CD4-positive, alpha-beta T cell treated with Interleukin-15 for 1 hour (primary cell): ENCODE measurements around the gene MCOLN3.
"Not testable (repeated sequence)": the region's sequence is repeated elsewhere in the genome, so short reads cannot be mapped to it uniquely, and the experiment has no call there.

Experiments used
- DNase-seq: peaks from one replicate; pipeline ENCODE4 v3.0.0-alpha.2; 2020

The MCOLN3 gene

DNA sequence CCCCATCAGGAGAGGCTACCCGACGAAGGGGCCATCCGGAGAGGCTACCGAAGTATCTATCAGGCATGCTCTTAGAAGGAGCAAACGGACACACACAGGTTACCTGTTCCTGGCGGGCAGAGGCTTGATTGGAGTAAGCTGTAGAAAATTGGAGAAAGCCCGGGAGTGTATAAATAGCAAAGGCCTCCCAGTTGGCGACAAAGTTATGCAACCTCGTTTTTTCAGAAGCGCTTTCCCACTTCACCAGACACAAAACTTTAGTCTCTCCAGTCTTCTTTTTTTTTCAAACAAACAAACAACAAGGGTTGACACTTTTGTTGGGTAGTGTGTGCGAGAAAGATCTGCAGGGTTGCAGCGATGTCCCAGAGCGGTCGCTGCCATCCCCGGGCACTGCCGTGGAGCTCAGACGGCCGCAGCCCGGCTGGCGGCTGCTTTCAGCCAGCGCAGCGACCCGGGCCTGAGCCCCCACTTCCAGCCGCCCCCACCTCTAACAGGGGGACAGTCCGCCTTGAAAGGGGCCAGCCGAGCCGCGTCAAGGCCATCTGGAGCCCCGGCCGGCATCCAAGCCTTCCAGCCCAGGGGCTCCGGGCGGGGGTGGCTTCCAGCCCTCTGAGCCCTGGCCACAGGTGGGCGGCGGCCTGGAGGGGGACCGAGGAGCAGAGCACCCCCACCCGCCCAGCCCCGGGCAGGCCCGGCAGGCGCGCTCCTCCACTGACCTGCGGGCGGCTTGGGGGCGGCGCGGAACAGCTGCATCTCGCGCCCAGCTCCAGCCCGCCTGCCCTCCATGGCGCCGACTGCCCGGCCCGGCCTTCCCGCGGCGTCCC lies 616 bp downstream of the MCOLN3 start:
- no peak for DNase-seq

GRCh38 chr1:85047144-85047471 lies 1.2 kb downstream of the MCOLN3 start:
- DNase-seq = no peak

- DNase-seq = no peak
Measured at GRCh38 chr1:85042413-85042812, 5.9 kb downstream of the MCOLN3 start.

DNA sequence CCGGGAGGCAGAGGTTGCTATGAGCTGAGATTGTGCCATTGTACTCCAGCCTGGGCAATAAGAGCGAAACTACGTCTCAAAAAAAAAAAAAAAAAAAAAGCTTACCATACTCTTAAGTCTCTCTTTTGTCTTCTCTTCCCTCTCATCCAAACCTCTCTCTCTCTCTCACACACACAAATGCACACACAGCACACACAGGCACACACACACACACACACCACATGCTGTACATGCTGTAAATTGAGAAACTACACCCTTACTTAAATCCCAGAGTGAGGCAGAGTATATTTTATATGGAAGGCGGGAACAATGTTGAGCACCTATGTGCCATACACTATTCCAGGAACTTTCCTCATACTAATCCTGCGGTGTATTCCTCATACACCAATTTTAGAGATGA lies 6.5 kb downstream of the MCOLN3 start:
- DNase-seq = no peak

DNA sequence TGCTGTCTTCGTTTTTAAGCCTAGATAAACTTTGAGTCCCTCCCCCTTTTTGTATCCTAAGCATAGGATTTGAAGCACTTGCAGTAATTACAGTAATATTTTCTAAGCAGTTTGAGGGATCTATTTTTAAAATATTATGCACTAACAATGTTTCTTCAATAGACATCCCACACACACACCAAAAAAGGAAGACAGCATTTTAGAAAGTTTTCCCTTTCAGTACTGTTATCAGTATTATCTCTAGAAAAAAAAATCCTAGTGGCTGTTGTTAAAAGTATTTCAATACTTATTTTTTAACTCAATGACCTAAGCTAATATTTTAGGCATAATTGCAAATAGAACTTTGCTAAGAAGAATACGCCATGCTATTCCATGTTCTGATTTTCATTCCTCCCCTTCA lies 15.1 kb downstream of the MCOLN3 start:
- DNase-seq = no peak

- DNase-seq = no peak
Measured at GRCh38 chr1:85030536-85030935, 17.8 kb downstream of the MCOLN3 start.

DNA sequence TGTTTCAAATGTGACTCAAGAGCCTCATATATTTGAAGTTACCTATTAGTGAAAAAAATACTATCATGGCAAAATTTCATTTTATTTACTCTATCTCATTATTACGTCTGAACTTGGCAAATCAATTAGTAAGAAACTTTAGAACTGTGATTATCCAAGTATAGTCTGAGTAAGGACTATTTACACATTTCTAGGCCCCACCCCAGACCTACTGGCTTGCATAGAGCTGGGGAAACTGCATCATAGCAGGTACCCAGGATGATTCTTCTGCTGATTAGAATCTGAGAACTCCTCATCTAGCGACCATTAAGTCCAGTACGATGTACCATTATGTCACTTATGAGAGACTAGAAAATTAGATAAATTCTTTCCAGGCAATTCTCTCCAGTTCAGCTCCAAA lies 20.1 kb downstream of the MCOLN3 start:
- no peak for DNase-seq

DNA sequence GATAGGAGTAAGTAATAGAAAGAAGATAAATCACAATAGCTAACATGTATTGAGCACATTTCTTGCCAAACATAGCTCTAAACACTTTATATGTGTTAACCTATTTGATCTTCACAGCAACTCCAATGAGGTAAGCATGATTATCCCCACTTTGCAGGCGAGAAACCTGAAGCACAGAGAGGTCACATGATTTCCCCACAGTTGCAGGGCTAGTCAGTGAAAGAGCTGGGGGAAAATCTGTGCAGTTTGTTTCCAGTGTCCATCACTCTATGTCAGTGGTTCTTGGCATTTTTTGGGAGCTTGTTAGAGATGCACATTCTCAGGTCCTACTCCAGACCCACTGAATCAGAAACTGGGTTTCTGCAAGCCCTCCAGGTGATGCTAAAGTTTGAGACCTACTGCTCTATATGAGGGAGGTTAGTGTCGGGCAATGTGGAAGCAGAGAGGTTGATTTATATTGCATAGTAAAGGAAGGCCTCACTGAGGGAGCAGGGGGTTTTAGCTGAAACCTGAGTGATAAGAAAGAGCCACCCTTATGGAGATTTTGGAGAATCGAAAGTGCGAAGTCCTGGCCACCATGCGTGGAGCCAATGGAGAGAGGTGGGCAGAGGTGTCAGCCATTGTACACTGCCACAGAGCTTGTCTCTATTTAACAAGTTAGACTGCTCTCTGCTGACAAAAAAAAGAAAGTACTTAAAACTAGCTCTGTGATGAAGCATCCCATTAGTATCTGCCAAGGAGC lies 20.9 kb downstream of the MCOLN3 start:
- DNase-seq = no peak

DNA sequence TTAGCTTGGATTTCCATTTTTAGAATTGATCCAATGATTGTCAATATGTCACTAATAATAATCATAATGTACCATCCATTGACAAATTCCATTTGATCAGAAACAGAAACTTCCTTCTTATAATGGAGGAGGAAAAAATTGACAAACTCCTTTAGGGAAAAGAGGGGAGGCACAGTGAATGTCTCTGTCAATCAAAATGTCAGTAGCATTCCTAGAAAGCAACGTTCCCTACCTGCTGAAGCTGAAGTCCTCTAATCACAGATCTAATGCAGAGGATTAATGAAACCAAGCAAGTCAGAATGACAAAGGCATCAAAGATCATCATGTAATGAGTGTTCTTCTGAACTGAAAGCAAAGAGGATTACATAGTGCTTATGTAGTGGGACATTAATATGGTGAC lies 22.4 kb downstream of the MCOLN3 start:
- no peak for DNase-seq

DNA sequence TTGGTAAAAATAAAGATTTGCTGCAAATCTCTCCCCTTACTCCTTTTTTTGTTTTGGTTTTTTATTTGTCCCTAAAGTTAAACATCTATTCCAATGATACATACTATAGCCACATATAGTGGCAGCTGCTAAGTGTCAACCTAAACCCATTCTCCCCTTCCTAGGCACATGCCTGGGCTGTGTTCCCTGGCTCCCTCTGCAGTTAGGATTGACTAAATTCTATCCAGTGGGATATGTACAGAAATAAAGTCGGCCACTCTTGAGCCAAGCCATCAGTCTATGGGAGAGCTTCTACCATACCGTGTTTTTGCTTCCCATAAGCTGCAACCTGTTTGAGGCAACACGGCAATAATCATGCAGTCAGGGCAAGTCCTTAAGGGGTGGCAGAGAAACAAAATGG lies 23.6 kb downstream of the MCOLN3 start:
- no peak for DNase-seq

DNA sequence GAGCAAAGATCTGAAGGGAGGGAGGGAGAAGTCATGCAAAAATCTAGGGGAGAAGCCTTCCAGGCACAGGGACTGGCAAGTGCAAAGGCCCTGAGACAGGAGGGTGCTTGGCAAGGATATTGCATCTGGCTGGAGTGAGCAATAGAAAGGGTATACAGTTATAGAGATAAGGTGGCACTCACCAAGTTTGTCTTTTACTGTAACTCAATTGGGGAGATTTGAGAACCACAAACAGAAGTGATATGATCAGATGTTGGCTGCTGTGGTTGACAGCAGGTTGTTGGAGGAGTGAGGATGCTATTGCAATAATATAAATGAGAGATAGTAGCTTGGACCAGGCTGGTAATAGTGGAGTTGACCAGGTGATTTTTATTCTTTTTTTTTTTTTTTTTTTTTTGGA lies 25.6 kb downstream of the MCOLN3 start:
- DNase-seq = no peak

- no peak for DNase-seq
Measured at GRCh38 chr1:85019994-85020393, 28.3 kb downstream of the MCOLN3 start.

DNA sequence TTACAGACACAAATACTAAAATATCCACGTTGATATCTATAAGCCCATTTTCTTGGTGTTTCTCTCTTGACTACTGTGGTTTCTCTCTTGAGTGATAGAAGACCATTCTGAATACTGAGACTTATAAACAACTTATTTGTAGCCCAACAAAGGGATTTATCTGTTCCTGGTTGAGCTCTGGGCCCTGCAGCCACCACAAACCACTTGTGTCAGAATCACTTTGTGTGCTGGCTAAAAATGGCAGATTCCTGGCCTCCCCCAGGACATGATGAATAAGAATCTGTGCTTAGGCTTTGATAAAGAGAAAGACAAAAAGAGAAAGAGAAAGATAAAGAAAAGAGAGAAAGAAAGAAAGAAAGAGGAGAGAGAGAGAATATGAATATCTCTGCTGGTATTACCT lies 32.5 kb downstream of the MCOLN3 start:
- no peak for DNase-seq

GRCh38 chr1:85005641-85006040 lies 42.7 kb downstream of the MCOLN3 start:
- not testable (repeated sequence) for DNase-seq

- DNase-seq = no peak
Measured at GRCh38 chr1:85001742-85002141, 46.6 kb downstream of the MCOLN3 start.

DNA sequence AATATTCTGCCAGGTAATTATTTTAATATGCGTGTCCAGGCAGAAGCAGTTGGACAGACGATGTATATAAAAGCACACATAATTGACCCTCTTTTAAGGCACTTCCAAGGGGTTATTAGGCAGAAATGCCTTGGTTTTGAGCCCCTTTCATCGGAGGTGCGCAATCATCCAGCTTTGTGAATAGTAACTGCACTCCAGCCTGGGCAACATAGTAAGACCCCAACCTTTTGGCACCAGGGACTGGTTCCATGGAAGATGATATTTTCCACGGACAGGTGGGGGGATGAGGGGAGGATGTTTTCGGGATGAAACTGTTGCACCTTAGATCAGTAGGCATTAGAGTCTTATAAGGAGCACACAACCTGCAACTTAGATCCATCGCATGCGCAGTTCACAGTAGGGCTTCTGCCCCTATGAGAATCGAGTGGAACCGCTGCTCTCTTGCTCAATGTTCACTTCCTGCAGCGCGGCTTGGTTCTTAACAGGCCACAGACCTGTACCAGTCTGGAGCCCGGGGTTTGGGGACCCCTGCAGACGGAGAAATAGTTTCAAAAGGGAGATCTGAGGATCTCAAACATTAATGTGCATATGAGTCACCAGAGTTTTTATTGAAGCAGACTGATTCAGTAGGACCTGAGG lies 49.5 kb downstream of the MCOLN3 start:
- peak; percentile 50 for DNase-seq

DNA sequence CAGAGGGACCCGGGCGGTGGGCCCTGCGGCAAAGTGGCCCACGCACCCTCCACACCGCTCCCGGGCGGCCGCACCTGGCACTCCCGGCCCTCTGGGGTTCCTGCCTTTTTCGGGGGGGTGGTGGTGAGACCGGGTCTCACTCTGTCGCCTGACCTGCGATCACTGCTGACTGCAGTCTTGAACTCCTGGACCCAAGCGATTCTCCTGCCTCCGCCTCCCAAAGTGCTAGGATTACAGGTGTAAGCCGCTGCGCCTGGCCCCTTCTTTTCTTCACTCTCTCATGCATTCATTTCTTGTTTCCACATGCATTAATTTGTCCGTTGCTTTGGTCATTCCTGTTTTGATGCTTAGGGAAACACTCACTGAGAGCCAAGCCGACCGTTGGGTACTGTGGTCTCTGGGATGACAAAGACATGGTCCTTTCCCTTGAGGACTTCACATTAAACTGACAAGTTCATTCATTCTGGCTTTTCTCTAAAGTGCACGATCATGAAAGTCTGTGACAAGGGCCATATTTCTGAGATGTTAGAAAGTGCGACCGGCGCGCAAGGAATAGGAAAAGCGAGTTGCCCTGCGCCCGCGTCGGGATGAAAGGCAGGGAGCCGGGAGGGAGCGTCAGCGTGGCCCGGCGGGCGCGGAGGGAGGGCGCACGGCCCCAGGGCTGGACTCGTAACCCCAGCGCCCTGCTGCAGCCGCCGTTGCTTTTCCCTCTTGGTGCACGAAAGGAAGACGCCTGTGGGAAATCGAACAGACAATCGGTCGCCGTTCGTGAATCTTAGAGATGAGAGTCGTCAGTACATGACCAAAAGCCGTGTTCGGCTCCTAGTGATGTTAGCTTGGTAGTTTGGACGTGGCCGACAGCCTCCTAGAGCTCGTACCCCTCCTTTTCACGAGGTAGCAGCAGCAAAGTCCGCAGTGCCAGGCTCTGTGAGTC lies 50.4 kb downstream of the MCOLN3 start:
- no peak for DNase-seq

DNA sequence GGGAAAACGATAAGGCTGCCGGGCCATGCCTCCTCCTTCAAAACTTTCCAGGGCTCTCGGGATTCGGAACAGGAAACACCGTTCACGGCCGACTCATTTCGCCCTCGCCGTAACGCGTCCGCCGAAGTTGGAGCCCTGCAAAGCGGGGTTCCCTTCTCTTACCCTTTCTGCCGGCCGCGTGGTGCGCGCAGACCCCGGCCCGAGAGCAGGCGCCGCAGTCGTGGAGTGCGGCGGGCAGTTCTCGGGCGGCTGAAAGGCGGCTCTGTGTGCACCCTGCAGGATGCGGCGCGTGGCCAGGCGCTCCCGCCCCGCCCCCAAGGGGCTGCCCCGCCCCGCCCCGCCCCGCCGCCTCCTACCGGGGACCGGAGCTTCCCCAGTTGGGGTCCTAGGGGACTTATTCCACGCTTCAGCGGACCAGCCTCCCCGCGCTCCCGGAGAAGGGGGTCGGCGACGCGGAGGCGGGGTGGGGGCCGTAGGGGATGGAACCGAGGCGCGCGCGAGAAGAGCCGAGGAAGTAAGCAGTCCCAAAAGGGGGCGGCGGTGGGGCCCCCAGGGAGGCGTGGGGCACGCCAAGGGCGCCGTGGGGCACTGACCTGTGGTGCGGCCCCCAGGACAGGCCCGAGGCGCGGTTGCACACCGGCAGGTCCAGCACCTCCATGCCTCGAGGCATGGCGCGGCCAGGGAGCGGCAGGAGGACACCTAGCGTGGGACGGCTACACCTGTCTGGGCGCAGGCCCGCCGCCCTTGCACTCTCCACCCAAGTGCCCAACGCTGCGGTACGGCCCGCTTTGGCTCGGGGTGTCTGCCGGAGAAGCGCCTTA lies 51.2 kb downstream of the MCOLN3 start, which contains the start of gene MCOLN2:
TSS of gene MCOLN2 (minus strand) at position 268 of the 821 bp plus-strand sequence. CDS start at position 27, 241 bp downstream.
- peak; percentile 49 for DNase-seq

GRCh38 chr1:84995484-84996334 lies 52.6 kb downstream of the MCOLN3 start:
- DNase-seq = no peak

DNA sequence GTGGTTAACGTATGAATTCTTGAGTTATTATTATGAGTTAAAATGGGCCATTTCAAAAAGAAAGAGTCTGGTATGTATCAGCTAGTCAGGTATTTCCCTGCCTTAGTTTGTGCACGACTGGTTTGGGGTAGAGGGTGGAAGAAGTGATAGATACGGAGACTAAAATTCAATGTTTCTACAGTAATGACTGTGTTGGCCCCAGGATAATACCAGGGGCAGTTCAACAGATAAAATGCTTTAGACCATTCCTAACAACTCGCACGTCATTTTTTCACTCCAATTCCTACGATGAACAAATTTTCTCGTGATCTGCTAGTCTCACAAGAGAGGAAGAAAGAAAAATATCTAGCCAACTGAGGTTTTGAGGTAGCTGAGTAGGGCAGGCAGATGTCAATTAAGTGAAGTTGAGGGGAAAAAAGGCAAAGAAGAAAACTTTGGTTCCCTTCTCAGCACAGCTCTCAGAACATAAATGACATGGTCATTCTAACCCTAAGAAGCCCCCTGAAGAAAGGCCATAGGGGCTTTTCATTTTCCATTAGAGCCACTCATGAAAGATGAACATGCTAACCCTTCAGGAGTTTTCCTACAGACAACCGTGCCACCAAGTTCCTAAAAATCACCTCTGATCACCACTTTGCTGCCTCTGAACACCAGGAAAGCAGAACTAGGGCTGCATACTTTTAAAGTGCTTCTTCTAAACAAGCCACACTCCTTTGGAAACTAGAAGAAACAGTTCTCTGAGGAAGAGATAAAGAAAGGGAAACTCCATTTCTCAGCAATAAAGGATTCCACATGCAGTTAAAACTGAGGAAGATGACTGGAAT lies 57.0 kb downstream of the MCOLN3 start:
- DNase-seq = no peak
